Left renal pelvis (tissue), 4 donors: Measurements from ENCODE around the gene LBX1. TPM values are rescaled to one million over a fixed set of nuclear protein-coding genes. Genes with fewer than 3 reads are reported as not detected.
"Not testable (repeated sequence)": the region's sequence is repeated elsewhere in the genome, so short reads cannot be mapped to it uniquely, and the experiment has no call there.

Experiments used
- DNase-seq, 4 donors: peaks; one replicate each; pipeline ENCODE4 v3.0.0-alpha.2; 2013; ENCODE audit warnings: low read depth in 4 of 4, low spot score in 3 of 4
- polyA plus RNA-seq, 4 donors: library from polyadenylated mRNA; unstranded; fragments of 120-200 nt; gene quantifications; one replicate each; pipeline ENCODE4 v1.2.1, GENCODE V29; 2013; ENCODE audit not compliant: insufficient read length in 4 of 4

LBX1 gene
- polyA plus RNA-seq, 4 donors = not detected

DNA sequence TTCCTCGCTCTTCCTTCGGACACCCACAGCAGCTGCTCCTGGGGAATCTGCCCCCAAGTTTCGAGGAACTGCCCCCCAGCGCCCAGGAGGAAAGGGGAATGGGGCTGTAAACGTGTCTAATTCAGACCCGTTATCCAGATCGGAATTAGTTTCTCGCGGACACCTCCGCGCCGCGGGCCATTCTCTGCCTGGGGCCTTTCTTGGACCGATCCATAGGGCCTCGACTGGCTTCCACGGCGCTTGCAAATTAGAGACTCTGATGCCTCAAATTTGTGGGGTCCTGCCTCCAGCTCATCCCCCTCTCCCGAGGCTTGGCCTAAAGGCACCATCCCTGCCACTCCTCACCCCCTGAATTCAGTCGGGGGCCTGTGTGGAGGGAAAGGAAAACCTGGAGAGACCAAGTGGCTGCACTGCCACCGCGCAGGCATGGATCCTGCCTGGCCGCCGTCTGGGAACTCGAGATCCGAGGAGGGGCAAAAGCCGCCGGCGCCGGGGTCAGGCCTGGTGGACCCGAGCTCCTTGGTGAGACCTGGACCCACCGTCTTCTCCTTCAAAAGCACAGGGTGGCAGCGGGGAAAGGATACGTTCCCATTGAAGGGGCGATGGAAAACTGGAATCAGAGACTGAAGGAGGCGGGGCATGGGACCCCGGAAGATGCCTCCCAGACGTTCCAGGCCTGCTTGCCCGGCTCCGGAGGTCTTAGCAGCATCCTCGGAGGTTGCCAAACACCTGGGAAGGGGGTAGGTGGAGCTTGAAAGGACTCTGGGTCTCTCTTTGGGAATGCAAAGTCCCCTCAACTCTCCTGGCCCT lies 13.7 kb downstream of the LBX1 start:
- no peak for DNase-seq

DNA sequence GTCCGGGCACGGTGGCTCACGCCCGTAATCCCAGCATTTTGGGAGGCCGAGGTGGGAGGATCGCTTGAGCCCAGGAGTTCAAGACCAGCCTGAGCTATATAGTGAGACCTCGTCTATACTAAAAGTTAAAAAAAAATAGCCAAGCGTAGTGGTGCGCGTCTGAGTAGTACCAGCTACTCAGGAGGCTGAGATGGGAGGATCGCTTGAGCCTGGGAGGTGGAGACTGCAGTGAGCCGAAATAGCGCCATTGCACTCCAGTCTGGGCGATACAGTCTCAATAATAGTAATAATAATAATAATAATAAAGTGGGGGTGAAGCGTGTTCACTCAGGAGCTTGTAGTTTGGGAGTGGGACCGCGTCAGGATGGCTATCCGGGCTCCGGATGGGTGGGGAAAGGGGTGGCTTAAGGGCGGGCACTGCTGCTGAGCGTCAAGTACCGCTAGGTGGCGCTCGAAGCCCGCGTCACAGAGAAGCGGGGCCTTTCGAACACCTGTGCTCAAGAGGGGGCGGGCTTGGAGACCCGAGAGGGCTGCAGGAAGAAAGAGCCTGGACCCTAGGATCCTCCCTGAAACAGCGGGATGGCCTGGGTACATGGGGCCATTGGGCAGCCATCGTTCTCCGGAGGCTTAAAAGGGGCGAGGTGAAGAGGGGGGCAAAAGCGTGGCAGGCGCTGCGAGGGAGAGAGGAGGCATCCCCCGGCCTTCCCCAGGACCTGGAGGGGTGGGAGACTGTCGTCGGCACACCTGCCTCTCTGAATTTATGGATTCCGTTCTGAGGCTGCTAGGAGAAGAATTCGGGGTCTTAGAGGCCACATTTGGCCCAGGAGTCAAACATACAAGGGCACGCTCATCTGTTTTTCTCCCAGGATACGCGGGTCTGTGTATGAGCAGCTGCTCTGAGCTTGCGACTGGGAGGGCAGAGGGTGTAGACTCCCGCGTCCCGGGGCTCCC lies 14.5 kb downstream of the LBX1 start:
- DNase-seq = no peak

DNA sequence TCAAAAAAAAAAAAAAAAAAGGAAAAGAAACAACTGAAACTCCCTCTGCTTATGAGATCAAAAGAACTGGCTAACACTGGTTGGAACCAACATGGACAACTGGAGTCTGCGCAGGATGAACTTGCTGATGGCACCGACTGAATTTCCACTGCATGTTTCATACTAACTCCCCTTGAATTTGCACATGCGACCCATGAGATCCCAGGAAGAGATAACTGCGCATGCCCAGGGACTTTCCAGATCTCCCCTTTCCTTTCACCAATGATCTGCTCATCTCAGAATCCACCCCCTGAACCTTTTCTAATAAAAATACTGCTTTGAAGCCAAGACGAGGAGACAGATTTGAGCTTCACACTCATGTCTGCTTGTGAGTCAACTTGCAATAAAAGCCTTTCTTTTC lies 20.7 kb downstream of the LBX1 start:
- DNase-seq = no peak

DNA sequence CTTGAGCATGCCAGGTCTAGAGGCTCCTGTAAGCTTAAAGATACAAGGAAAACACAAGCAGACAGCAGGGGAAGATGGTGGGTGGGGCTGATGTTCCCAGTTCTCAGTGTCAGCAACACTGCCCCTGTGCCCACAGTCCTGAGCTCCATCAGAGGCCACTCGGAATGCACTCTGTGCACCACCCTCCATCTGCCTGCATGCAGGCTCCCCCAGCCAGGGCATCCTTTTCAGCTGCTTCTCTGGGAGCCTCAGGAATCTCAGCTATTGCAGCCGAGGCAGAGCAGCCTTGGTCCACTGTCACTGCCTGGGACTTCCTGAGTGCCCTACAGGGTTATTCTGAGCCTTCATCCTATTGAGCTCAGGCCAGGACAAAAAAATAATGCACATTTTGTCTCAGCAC lies 22.2 kb downstream of the LBX1 start:
- no peak for DNase-seq

DNA sequence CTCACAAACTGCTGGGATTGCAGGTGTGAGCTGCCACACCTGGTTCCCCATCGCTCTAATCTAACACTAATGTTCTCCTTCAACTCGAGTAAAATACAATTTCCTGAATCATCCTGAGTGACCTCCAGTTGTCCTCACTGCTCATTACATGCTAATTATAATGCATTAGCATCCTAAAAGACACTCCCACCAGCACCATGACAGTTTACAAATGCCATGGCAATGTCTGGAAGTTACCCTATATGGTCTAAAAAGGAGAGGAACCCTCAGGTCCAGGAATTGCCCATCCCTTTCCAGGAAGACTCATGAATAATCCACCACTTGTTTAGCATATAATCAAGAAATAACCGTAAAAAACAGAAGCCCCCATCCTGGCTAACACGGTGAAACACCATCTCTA lies 26.6 kb downstream of the LBX1 start:
- DNase-seq = not testable (repeated sequence)

DNA sequence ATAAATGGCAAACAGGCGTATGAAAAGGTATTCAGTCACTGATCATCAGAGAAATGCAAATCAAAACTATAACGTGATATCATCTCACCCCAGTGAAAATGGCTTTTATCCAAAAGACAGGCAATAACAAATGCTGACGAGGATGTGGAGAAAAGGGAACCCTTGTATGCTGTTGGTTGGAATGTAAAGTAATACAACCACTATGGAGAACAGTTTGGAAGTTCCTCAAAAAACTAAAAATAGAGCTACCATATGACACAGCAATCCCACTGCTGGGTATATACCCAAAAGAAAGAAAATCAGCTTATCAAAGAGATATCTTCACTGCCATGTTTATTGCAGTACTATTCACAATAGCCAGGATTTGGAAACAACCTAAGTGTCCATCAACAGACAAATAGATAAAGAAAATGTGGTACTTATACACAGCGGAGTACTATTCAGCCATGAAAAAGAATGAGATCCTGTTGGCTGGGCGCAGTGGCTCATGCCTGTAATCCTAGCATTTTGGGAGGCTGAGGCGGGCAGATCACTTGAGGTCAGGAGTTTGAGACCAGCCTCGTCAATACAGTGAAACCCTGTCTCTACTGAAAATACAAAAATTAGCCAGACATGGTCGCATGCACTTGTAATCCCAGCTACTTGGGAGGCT lies 30.8 kb downstream of the LBX1 start:
- not testable (repeated sequence) for DNase-seq

DNA sequence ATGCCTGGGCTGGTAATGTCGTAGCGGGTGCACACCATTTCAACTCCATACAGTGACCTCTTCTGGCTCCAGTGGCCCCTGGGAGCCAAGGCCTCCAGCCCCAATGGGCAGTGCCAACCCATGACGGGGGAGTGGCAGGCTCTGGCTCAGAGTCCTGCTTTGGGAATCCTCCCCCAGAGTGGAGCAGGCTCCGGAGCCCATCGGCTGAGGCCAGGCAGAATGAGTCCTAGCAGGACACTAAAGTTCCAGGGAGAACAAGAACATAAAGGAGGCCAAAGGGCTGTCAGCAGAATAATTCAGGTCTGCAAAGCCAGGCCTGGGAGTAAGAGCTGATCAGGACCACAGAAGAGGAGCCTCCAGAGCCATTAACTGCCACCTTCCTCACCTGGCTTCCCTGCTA lies 33.3 kb downstream of the LBX1 start:
- no peak for DNase-seq

DNA sequence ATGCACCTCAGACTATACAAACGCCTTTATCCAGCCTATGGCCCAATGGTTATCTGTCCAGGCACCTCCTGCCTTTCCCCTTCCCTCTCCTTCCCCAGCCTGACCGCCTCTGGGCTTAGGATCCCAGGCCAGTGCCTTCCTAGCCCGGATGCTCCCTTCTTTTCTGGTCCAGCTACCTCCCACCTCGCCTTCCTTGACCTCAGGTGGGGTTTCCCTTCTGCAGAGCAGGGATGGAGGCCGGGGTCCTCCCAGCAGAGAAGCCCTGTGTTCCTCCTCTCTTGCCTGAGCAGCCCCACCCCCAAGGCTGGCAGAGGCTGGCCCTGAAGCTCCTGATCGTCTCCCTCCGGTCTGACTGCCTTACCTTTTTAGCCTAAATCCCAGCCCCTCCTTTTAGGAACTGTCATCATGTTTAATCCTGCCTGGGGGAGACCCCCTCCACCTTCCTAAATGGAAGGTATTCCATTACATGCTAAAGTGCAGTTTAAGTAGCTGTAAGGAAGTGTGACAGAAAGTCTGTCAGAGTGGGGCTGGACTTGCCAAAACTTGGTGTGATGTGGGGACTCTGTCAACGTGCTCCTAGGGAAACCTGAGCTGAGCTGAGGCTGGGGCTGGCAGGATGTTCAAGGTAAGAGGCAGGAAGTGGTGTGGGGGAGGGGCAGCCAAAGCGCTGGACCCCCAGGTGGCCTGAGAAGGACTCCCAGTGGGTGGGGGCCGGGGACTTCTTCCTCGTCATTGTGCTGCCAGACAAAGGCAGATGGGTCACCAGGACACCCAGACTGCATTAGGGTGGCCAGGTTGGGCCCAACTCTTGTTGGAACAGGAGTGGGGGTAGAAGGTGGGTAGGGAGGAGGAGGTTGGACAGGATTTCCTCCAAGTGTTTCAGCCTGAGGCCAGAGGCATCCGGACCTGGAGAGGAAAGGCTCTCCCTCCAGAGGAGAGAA lies 39.5 kb downstream of the LBX1 start:
- no peak for DNase-seq

DNA sequence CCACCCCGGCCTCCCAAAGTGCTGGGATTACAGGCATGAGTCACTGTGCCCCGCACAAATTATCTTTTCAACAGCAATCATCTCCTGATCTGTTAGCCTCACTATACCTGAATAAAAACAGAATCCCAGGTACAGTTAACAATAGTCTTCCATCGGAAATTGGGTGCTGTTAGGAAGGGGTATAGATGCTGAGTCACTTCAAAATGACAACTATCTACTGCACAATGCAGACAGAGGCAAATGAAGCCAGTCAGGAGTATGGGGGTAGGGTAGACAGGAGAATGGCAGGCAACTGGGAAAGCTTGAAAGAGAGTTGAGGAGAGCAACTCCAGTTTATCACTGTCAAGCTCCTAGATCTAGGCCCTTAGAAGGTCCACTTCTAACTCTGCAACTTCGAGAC lies 40.3 kb downstream of the LBX1 start:
- no peak for DNase-seq

DNA sequence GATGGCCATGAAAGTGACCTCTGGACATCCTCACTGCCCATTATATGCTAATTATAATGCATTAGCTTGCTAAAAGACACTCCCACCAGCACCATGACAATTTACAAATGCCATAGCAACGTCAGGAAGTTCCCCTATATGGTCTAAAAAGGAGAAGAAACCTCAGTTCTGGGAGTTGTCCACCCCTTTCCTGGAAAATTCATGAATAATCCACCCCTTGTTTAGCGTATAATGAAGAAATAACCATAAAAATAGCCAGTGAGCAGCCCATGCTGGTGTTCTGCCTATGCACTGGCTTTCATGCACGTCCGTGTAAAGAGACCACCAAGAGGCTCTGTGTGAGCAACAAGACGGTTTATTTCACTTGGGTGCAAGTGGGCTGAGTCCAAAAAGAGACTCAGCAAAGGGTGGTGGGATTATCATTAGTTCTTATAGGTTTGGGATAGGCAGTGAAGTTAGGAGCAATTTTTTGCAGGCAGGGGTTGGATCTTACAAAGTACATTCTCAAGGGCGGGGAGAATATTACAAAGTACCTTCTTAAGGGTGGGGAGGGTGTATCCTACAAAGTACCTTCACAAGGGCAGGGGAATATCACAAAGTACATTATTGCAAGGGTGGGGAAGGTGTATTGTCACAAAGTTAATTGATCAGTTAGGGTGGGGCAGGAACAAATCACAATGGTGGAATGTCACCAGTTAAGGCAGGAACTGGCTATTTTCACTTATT lies 45.6 kb downstream of the LBX1 start:
- DNase-seq = no peak

DNA sequence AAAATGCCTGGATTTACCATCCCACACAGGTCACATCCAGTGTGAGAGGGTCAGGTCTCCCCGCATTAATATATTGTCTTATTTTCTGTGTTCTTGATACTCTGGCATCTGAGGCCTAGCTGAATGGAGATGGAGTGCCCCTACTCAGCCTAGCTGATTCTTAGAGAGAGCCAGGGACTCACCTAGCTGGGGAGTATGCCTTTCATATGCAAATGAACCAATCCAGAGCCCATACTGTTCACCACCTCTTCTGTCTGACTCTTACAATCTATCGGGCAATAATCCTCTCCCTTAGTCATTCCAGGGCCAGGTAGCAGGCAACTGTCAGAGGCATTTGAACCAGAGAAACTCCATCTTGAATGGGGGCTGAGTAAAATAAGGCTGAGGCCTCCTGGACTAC lies 46.3 kb downstream of the LBX1 start:
- no peak for DNase-seq

Other genes with a start within 250 kb of the LBX1 start
- 100 to 1,000 TPM in 1 of 4 donors, 10 to 100 TPM in 3; 71.4 to 116 (median 92.1) TPM for gene MRPL43, start 242.0 kb downstream of the LBX1 start, polyA plus RNA-seq
- 10 to 100 TPM in 3 of 4 donors, 1 to 10 TPM in 1; 9.6 to 15.9 (median 15.4) TPM for gene TWNK, start 241.9 kb downstream of the LBX1 start, polyA plus RNA-seq
- gene LZTS2, start 229.7 kb downstream of the LBX1 start, polyA plus RNA-seq = 10 to 100 TPM; 47.0 to 75.9 (median 48.5) TPM
- gene PDZD7, start 198.3 kb downstream of the LBX1 start, polyA plus RNA-seq = 1 to 10 TPM; 1.3 to 2.9 (median 2.2) TPM
- gene SFXN3, start 198.2 kb downstream of the LBX1 start, polyA plus RNA-seq = 10 to 100 TPM; 16.7 to 30.3 (median 22.1) TPM
- 10 to 100 TPM in 3 of 4 donors, 1 to 10 TPM in 1; 9.6 to 44.4 (median 12.9) TPM for gene KAZALD1, start 167.5 kb downstream of the LBX1 start, polyA plus RNA-seq
- under 1 TPM in 2 of 4 donors, not detected in 2; 0.10 to 0.24 TPM for gene TLX1, start 98.2 kb downstream of the LBX1 start, polyA plus RNA-seq
- gene BTRC, start 124.7 kb upstream of the LBX1 start, polyA plus RNA-seq = 10 to 100 TPM; 24.9 to 29.0 (median 26.6) TPM